CD4-positive, alpha-beta T cell treated with Interleukin-1 beta for 1 hour (primary cell): ENCODE results near the gene SLC25A28.
"Not testable (repeated sequence)": the region's sequence is repeated elsewhere in the genome, so short reads cannot be mapped to it uniquely, and the experiment has no call there.

ENCODE experiments used
- DNase-seq, 2 donors: peaks; one replicate each; pipeline ENCODE4 v3.0.0-alpha.2; 2020 to 2022

The SLC25A28 gene

DNA sequence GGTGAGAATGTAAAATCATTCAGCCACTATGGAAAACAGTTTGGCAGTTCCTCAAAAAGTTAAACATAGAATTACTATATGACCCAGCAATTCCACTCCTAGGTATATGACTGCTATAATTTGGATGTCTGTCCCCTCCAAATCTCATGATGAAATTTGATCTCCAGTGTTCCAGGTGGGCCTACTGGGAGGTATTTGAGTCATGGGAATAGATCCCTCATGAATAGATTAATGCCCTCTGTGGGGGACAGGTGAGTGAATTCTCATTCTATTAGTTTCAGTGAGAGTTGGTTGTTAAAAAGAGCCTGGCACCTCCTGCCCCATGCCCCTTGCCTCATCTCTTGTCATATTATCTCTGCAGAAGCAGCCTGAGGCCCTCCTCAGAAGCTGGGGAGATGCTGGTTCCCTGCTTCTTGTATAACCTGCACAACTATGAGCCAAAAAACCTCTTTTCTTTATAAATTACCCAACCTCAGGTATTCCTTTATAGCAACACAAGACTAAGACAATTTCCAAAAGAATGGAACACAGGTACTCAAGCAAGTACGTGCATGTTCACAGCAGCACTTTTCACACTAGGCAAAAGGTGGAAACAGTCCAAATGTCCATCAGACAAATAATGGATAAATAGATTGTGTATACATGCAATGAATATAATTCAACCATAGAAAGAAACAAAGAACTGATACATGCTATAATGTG is 8.8 kb upstream of the SLC25A28 start:
- no peak for DNase-seq

DNA sequence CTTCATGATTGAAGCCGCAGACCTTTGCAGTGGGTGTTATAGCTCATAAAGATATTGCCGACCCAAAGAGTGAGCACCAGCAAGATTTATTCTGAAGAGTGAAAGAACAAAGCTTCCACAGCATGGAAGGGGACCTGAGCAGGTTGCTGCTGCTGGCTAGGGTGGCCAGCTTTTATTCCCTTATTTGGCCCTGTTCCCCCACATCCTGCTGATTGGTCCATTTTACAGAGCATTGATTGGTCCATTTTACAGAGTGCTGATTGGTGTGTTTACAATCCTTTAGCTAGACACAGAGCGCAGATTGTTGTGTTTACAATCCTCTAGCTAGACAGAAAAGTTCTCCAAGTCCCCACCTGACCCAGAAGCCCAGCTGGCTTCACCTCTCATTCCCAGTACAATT is 4.9 kb upstream of the SLC25A28 start:
- DNase-seq: not testable (repeated sequence)

DNA sequence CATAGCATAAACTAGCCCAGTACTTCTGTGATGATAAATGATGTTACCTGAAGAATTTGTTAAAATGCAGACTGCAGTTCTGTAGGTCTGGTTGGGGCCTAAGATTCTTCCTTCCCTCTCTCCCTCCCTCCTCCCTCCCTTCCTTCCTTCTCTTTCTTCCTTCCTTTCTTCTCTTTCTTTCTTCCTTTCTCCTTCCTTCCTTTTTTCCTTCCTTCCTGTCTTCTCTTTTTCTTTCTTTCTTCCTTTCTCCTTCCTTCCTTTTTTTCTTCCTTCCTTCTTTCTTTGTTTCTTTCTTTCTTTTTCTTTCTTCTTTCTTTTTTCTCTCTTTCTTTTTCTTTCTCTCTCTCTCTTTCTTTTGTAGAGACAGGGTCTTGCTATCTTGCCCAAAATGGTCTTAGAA is 3.7 kb upstream of the SLC25A28 start:
- no peak for DNase-seq

DNA sequence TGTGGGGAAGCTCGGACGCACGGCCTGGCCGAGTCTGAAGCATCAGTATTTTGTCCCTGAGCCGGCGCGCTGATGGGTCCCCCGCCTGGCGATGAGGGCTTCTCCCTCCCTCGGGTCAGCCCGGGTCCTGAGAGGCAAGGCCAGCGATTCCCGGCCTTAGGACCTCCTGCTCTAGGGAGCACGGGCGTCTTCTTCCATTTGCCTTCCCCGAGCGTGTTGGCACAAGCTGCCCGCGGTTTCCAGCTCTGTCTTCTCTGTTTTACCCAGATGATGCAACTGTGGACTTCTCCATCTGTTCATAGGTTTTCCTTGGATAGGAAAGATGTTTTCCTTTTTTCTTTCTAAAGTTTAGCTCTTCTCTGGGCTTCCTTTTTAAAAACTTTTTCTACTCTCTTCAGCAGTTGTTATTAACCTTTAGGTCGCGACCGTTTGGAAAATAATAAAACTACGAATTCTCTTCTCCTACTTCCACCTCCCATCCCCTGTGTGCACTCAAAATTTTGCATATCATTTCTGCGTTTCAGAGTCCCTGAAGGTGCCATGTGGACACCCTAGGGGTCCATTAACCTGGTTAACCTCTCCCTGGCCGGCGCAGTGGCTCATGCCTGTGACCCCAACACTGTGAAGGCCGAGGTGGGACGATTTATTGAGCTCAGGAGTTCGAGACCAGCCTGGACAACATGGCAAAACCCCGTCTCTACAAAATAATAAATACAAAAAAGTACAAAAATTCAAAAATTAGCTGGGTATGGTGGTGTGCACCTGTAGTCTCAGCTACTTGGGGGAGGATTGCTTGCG is 1.4 kb upstream of the SLC25A28 start:
- DNase-seq: no peak

DNA sequence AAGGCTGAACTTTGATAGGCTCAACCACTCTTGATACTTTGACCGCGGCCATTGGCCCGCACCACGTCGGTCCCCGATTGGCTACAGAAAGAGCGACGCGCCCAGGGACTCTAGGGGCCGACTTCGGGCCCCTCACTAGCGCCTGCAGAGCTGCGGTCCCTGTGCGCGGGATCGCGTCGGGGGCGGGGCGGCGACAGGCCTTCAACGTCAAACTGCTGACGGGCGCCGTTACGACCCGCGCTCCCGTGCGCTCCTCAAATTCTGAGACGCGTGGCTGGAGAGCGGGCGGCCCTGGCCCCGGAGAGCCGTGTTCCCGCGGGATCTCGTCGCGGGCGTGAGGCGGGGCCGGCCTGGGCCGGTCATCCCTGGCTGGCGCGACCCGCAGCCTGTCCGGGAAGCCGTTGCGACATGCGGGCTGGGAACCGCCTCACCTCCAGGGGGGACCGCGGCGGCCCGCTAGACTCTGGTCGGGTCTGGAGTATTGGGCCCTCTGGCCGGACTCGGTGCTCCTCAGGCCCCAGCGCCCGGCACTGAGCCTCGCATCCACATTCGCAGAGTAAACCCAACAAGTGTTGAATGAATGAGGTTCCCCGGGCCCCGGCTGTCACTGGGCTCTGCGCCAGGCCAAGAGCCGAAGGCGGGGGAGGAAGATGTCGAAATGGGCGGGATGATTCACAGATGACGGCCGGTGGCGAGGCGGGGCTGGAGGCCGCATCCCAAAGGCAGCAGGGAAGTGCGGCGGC is 643 bp upstream of the SLC25A28 start:
- DNase-seq: peak; percentile 79 to 98

DNA sequence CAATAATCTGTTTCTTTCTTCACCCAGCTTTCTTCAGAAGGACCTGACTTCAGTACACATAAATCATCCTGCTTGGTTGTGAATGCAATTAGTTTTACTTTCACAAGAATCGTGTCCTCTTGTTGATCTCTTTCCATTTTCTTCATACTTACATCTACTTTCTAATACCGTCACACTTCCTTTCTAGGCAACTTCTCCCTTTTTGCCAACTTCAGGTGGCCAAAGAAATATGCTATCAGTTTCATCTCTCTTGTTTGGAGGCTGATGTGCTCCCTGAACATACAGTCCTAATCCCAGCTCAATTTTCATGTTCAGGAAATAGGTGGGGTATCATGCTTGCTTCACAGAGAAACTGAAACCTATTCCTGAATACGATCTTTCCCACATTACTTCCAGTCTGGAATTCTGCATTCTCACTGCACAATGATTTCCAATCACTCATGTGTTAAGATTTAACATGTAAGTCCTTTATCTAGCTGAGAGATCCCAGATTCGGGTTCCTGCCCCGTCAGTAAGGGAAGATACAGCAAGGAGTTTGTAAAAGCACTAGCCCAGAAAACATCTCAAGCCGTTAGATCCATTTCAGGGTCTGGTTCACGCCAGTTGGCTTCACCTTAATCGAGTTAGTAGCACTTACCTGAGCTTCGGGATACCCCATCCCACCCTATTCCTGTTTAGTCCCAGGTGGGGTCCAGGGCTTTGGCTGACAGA is 994 bp downstream of the SLC25A28 start:
- peak in 1 of 2 donors; percentile 19 for DNase-seq

DNA sequence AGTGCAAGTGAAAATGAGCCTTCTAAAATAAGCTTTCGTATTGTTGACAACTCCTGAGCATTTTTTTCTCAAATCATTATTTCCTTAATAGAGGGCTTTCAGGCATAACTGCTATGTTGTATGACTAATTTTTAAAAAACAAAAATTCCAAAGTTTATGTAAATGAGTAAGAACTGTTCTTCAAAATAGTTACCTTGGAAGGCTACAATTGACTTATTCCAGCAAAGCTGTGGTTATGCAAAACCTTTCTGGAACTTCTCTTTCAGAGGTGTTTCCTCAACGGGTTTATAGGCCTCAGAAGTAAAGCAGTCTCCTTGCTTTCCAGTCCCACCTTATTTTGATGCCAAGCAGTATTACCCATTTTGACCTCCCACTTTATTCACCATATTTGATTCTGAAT is 2.5 kb downstream of the SLC25A28 start:
- DNase-seq: no peak

DNA sequence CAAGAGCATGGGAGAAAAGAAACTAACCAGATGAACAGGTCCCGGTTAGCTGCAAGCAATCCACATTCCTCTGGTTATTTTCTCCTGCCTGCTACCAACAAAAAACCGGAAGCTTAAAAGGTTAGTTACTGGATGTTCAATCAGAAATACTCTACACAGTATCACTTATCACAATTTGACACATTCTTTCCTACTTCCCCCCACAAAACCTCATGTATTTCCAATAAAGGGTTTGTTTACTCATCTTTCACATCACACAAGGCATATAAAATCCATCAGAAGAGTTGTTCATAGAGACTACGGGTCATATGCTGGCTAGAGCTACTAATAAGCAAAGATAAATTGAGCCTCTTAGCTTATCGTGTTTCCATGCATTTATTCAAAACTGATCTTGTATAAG is 4.8 kb downstream of the SLC25A28 start:
- no peak for DNase-seq

DNA sequence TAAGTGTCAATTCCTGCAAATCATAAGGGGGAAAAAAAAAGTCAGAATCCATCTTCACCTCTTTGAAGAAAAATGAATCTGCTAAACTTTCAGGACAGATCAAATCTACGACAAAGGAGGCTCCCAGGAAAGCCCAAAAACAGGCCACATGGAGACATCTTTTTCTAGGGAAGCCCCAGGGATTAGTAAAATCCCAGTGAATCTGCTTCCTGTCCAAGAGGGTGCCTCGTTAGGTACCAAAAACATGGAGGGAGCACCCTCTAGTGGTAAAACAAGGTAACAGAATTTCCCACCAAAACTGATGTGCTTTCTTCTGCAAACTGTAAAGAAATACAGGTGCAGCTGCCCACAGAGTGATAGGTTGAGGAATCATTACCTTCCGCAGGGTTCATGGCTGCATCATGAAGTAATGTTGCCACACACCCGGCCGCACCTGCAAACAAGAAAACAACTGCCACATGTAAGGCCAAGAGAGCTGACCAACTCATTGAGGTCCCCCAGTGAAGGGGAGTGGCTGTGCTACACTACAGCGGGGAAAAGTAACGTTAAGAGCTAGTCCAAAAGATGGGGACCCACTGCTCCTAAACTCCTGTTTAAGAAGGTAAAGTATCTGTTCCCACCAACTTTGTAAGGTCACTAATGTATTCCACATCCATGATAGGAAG is 7.9 kb downstream of the SLC25A28 start:
- peak; percentile 12 to 59 for DNase-seq

DNA sequence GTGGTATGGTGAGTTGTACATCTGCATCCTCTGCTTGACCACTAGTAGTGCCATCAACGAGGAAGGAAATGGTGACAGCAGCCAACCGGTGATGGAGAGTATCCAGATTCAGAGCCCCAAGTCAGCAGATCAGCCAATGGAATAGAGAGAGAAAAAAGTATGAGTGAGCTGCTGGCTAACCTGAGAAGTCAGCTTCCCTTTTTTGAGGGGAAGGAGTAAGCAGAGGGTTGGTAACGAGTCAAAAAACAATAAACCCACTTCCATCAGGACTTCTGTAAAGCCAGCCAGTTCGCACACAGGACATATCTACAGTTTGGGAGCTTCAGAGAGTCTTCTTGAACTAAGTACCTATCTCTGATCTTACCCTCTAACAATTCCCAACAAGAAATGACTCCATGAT is 8.9 kb downstream of the SLC25A28 start:
- no peak for DNase-seq

DNA sequence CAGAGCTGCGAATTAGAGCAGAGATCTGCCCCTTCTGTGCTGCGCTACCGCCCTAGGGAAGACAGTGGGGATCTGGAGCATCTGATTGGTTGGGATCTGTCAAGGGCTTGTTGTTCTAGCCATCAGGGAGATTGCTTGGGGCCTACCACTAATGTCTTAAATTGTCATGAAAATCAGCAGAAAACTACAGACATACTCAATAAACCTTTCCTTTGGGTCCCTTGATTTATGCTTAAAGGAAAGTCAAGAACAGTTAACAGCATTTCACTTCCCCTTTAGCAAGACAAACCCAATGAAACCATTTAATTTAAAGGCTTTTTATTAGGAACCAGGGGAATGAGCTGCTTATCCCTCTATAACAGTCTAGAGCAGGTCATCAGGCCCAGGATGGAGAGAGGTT is 10.0 kb downstream of the SLC25A28 start:
- no peak for DNase-seq

DNA sequence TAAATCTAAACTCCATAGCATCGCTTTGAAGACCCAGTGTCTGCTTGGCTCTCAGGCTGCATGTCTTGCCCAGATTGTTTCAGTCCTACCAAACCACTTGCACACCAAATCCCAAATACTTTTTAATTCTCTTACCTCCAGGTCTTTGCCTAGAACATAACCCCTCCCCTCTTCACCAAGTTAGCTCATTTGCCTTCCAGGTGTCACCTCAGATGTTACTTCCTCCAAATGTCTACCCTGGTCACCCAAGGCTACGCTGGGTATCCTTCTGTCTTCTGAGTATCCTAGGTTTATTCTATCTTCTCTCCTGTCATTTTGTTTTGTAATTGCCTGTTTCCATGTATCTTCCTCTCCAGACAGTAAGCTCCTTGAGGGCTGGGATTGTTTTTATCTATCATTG is 11.1 kb downstream of the SLC25A28 start:
- no peak for DNase-seq

DNA sequence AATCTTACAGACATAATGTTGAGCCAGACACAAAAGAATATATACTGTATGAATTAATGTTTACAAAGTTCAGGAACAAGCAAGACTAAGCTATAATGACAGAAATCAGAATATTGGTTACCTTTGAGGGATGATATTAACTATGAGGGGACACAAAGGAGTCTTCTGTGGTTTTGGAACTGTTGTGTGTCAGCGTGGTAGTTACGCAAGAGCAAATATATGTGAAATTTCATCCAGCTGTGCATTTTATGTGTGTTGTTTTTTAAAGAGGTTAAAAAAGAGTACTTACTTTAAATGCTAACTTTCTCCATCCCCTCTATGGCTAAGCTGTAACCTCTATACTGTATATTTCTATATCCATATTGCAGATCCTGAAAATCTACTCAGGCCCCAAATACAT is 14.9 kb downstream of the SLC25A28 start:
- DNase-seq: no peak

DNA sequence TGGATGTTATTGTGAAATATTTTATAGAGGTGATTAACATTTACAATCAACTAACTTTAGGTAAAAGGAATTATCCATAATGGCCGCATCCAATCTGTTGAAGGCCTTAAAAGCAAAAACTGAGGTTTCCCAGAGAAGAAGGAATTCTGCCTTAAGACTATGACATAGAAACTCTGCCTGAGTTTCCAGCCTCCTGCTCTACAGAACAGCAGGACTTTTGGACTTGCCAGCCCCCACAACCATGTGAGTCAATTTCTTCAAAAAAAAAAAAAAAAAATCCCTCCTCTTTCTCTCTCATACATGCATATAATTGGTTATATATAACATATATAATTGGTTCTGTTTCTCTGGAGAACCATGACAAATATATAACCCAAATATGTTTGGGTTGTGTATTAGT is 15.4 kb downstream of the SLC25A28 start:
- DNase-seq: no peak

DNA sequence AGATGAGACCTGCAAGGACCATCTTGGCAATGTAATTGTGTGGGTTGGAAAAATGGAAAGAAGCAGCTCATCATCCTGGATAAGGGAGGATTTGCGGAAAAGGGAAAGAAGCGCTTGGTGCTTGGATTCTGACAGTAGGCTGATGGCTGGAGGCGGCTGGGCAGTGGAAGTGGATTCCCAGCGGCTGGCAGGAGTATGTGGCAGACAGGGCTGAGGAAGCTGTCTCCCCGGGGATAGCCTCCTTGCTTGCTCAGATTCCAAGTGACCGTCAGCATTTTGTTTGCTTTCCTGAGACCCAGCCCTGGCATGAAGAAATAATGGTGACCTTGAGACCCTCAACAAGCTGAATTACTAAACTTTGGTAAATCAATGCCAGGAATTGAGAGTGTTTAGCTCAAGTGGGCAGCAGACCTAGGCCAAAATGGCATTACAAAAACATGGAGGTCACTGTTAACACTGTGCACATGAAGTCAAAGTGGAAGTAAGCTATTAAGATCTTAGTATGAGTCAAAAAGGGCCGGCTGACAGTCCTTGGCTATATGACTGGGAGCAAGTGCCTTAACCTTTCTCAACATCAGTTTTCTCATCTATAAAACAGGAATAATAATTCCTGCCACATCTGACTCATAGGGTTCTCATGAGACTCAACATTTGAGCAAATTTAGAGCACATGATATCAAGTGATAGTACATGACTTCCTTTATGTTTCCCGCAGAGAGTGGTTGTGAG is 21.3 kb downstream of the SLC25A28 start:
- DNase-seq: no peak

DNA sequence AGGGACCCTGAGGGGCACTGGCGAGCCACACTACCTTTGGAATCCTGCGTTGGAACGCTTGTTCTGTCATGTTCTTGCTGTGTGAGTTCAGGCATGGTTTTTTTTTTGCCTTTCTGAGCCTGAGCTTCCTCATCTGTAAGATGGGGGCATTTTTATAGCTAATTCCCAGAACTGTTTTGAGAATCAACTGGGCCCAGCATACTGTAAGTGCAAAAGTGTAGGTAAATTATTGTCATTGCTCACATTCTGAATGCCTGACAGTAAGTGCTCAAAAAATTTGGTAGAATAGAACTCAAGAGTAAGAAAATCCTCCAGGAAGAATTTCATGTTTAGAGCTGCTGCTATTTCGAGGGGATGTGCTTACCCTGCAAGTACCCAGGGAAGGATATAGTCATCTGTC is 22.2 kb downstream of the SLC25A28 start:
- DNase-seq: no peak

DNA sequence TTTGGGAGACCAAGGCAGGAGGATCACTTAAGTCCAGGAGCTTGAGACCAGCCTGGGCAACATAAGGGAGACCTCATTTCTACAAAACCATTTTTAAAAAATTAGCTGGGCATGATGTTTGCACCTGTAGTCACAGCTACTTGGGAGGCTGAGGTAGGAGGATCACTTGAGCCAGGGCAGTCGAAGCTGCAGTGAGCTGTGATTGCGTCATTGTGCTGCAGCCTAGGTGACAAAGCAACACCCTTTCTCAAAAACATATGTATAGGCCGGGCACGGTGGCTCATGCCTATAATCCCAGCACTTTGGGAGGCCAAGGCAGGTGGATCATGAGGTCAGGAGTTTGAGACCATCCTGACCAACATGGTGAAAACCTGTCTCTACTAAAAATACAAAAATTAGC is 23.5 kb downstream of the SLC25A28 start:
- DNase-seq: not testable (repeated sequence)

DNA sequence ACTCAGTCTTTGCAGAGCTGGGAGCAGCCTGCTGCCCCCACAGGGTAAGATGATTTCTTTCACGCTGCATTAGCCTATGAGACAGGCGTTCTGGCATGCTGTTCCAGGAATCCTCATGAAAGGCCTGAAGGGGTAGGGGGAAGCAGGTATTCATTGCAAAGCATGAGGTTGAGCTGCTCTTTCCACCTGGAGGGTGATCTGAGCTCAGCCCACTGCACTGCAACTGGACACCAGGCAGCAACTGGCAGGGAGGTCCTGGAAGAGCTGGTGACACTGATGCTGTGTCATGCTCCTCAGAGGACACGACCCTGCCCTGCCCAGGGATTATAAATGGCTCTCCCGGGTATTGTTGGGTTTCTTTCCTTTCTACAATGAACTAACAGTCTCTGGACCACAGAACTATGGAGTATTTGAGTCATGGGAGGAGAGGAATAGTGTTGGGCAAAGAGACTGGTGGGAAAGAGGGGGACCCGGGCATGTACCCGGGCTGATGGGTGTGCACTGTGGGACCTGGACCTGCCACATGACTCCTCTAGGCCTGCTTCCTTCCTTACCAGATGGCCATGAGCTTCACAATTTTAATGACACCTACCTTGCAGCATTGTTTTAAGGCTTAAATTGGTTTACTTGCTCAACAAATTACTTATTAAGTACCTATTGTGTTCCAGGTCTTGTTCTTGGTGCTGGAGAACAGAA is 24.3 kb downstream of the SLC25A28 start:
- DNase-seq: no peak

DNA sequence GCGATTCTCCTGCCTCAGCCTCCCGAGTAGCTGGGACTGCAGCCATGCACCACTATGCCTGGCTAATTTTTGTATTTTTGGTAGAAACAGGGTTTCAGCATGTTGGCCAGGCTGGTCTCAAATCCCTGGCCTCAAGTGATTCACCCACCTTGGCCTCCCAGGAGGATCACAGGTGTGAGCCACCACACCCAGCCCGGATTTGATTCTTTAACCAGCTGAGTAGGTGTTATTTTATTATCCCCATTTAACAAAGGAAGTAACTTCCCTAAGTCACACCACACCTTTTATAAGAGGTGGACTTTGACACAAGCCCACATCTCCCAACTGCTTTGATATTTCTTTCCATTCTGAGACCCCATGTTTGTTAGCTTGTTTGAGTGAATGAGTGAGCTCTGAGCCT is 25.0 kb downstream of the SLC25A28 start:
- DNase-seq: no peak

DNA sequence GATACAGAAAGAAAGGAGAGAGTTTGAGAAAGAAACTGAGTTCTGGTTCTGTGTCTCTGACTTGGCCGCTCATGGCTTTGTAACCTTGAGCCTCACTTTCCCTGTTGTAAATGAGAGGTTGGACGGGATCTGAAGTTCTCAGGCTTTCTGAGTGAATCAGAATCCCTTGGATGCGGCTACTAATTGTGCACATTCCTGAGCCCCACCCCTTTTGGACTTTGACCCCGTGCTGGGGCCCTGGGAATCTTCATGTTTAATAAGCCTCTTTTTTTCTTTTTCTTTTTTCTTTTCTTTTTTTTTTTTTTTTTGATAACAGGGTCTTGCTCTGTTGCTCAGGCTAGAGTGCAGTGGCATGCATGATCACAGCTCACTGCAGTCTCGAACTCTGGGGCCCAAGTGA is 26.9 kb downstream of the SLC25A28 start:
- no peak for DNase-seq

DNA sequence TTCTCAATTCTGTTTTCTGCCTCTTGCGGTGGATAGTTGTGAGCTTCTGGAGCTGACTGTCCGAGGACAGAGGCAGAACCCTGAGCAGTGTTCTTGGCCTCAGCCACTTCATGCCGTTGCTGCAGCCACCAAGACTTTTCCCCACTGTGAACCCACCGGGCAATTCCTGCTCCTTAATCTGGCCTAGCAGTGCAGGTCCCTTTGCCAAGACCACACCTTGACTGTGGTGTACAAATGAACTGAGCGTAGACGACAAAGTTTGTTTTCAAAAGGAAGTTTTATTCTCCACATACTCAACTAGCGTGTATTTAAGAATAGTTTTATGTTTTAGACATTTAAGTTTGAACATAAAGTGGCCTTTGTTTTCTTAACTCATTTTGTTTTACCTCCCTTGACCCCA is 29.4 kb downstream of the SLC25A28 start:
- no peak for DNase-seq
